ENCODE results near the gene RASGRP1. TPM values are rescaled to one million over a fixed set of nuclear protein-coding genes. Genes with fewer than 3 reads are reported as not detected.

Gene RASGRP1
- total RNA-seq, 1 experiment from 2014 or later: 1.6 TPM

DNA sequence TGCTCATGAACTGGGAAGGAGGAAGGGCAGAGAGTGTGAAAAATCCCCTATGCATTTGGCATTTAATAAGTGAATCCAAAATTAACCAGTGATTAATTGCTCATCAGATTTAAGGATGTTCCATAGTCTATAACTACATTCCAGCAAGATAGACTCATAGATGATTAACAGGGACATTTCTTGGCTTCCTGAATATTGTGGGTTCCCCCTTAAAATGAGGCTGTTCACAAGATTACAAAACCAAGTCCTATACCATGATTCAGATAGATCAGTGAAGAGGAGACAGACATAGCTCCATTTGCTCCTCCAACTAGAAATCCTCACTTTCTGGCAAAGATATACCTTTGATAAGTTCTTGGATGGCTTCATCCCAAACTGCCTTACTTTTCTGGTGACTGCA, 15.4 kb downstream of the RASGRP1 start:
- Histone ChIP-seq H3K9me2 (ENCODE audit: insufficient read depth) (no peaks in the 10 kb centered on the region), H3K4me3 (replicated peaks in 1 of 2; ENCODE audit: low read depth in 1 of 2, low read length in 2 of 2) (no peak overlapping the region), H3K27ac (ENCODE audit: low read depth, low read length) (no peak overlapping the region), H3K9ac (ENCODE audit: low read length) (no peak overlapping the region), H3K4me1 (ENCODE audit: control insufficient read depth in 1 of 2, insufficient read depth in 2 of 2, low read length in 2 of 2) (no peaks in the 10 kb centered on the region), H3K27me3 (ENCODE audit: insufficient read depth, low read length) (peaks cover 12% of the 10 kb centered on the region; the same call in 1 of the 2 replicates), H3K79me2 (ENCODE audit: insufficient read depth, low read length) (no peaks in the 10 kb centered on the region), H3K4me2 (ENCODE audit: low read length) (no peak overlapping the region), H2AFZ (ENCODE audit: low read depth, low read length, poor library complexity, severe bottlenecking) (no peak overlapping the region), H3K36me3 (ENCODE audit: control insufficient read depth in 1 of 2, insufficient read depth in 2 of 2, low read length in 2 of 2) (no peaks in the 10 kb centered on the region), H4K20me1 (ENCODE audit: insufficient read depth) (no peaks in the 10 kb centered on the region), H3K9me3 (ENCODE audit: control insufficient read depth in 1 of 2, insufficient read depth in 1 of 2, low read depth in 1 of 2, low read length in 2 of 2) (no peaks in the 10 kb centered on the region)
- BruUV-seq (replicated peaks): no TSS peak
- intact Hi-C loops (cut with micrococcal nuclease): no loop called here
- CTCF ChIA-PET: no interaction called here
- DNase-seq (ENCODE audit: low read depth, low spot score) (no peak), ATAC-seq (no peak)
- POLR2A ChIA-PET: no interaction called here
- no peak for TF ChIP-seq EGR1 (IDR thresholded peaks at IDR 0.05; ENCODE audit: low read depth)
- no peak for TF ChIP-seq SIN3A (IDR thresholded peaks at IDR 0.05; ENCODE audit: low read depth)
- TF ChIP-seq, protein P1, sequence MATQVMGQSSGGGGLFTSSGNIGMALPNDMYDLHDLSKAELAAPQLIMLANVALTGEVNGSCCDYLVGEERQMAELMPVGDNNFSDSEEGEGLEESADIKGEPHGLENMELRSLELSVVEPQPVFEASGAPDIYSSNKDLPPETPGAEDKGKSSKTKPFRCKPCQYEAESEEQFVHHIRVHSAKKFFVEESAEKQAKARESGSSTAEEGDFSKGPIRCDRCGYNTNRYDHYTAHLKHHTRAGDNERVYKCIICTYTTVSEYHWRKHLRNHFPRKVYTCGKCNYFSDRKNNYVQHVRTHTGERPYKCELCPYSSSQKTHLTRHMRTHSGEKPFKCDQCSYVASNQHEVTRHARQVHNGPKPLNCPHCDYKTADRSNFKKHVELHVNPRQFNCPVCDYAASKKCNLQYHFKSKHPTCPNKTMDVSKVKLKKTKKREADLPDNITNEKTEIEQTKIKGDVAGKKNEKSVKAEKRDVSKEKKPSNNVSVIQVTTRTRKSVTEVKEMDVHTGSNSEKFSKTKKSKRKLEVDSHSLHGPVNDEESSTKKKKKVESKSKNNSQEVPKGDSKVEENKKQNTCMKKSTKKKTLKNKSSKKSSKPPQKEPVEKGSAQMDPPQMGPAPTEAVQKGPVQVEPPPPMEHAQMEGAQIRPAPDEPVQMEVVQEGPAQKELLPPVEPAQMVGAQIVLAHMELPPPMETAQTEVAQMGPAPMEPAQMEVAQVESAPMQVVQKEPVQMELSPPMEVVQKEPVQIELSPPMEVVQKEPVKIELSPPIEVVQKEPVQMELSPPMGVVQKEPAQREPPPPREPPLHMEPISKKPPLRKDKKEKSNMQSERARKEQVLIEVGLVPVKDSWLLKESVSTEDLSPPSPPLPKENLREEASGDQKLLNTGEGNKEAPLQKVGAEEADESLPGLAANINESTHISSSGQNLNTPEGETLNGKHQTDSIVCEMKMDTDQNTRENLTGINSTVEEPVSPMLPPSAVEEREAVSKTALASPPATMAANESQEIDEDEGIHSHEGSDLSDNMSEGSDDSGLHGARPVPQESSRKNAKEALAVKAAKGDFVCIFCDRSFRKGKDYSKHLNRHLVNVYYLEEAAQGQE (IDR thresholded peaks at IDR 0.05; ENCODE audit: low read depth): no peak
- RAD21 ChIA-PET (ENCODE audit: low non-redundant PET in 1 of 2, low total read pairs in 2 of 2, uncharacterized antibody in 2 of 2, unreplicated experiment in 2 of 2): no interaction called here

GRCh38 chr15:38547255-38547997, 17.2 kb downstream of the RASGRP1 start:
- H3K9me2 ChIP-seq (ENCODE audit: insufficient read depth): no peaks in the 10 kb centered on the region
- ATAC-seq (no peak), DNase-seq (ENCODE audit: low read depth, low spot score) (no peak)
- peaks cover 12% of the 10 kb centered on the region; the same call in 1 of the 2 replicates for H3K27me3 ChIP-seq (ENCODE audit: insufficient read depth, low read length)
- no peak overlapping the region for H3K4me3 ChIP-seq (replicated peaks in 1 of 2; ENCODE audit: low read depth in 1 of 2, low read length in 2 of 2)
- no peak overlapping the region for H3K27ac ChIP-seq (ENCODE audit: low read depth, low read length)
- ChIA-PET POLR2A (no interaction called here), CTCF (interaction anchor here (1.9 kb wide), 1 partner anchor 16 kb away, joined by 7 read pairs; no protein-coding TSS in a partner anchor), RAD21 (ENCODE audit: low non-redundant PET in 1 of 2, low total read pairs in 2 of 2, uncharacterized antibody in 2 of 2, unreplicated experiment in 2 of 2) (no interaction called here)
- no peak overlapping the region for H3K4me2 ChIP-seq (ENCODE audit: low read length)
- H3K9me3 ChIP-seq (ENCODE audit: control insufficient read depth in 1 of 2, insufficient read depth in 1 of 2, low read depth in 1 of 2, low read length in 2 of 2): no peaks in the 10 kb centered on the region
- no peaks in the 10 kb centered on the region for H3K79me2 ChIP-seq (ENCODE audit: insufficient read depth, low read length)
- H2AFZ ChIP-seq (ENCODE audit: low read depth, low read length, poor library complexity, severe bottlenecking): no peak overlapping the region
- no peaks in the 10 kb centered on the region for H4K20me1 ChIP-seq (ENCODE audit: insufficient read depth)
- BruUV-seq (replicated peaks): no TSS peak
- H3K4me1 ChIP-seq (ENCODE audit: control insufficient read depth in 1 of 2, insufficient read depth in 2 of 2, low read length in 2 of 2): no peaks in the 10 kb centered on the region
- intact Hi-C loops (cut with micrococcal nuclease): no loop called here
- no peaks in the 10 kb centered on the region for H3K36me3 ChIP-seq (ENCODE audit: control insufficient read depth in 1 of 2, insufficient read depth in 2 of 2, low read length in 2 of 2)
- H3K9ac ChIP-seq (ENCODE audit: low read length): no peak overlapping the region
- TF ChIP-seq ZBTB33 (IDR thresholded peaks at IDR 0.05; ENCODE audit: extremely low read depth, insufficient replicate concordance, low read length) (no peak), SRF (IDR thresholded peaks at IDR 0.05; ENCODE audit: low read depth) (no peak), ZFX (IDR thresholded peaks at IDR 0.05) (no peak), RAD21 (IDR thresholded peaks at IDR 0.05; ENCODE audit: low read depth) (no peak), EGR1 (IDR thresholded peaks at IDR 0.05; ENCODE audit: low read depth) (no peak), EZH2 (IDR thresholded peaks at IDR 0.05) (no peak)
- TF ChIP-seq, protein P2, sequence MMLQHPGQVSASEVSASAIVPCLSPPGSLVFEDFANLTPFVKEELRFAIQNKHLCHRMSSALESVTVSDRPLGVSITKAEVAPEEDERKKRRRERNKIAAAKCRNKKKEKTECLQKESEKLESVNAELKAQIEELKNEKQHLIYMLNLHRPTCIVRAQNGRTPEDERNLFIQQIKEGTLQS (IDR thresholded peaks at IDR 0.05): no peak
- TF ChIP-seq, protein P1 (IDR thresholded peaks at IDR 0.05; ENCODE audit: low read depth): no peak

Data from HCT116 (cell line).